Stimulated activated CD4-positive, alpha-beta T cell treated with anti-CD3 and anti-CD28 coated beads, TNF-alpha, amount 100 ng/mL, for 1 hour (primary cell): ENCODE data around the gene ADCY10.
"Not testable (repeated sequence)": the region's sequence is repeated elsewhere in the genome, so short reads cannot be mapped to it uniquely, and the experiment has no call there.

Experiments used
- DNase-seq, 3 donors: peaks; one replicate each; pipeline ENCODE4 v3.0.0-alpha.2; 2020; ENCODE audit warnings: low read depth in 3 of 3, low spot score in 1 of 3

The ADCY10 gene

GRCh38 chr1:167893798-167894197 lies 20.1 kb downstream of the ADCY10 start:
- DNase-seq: no peak

- no peak for DNase-seq
These were observed 23.5 kb downstream of the ADCY10 start for GRCh38 chr1:167890400-167890799.

GRCh38 chr1:167887187-167887586 lies 26.7 kb downstream of the ADCY10 start:
- not testable (repeated sequence) for DNase-seq

GRCh38 chr1:167882376-167882775 lies 31.6 kb downstream of the ADCY10 start:
- DNase-seq: no peak

- DNase-seq: no peak
These were observed 32.1 kb downstream of the ADCY10 start for GRCh38 chr1:167881786-167882185.

- no peak for DNase-seq
These were observed 32.9 kb downstream of the ADCY10 start for GRCh38 chr1:167881069-167881468.

GRCh38 chr1:167880580-167881021 lies 33.3 kb downstream of the ADCY10 start:
- no peak for DNase-seq

GRCh38 chr1:167879508-167879907 lies 34.4 kb downstream of the ADCY10 start:
- no peak for DNase-seq

- no peak for DNase-seq
These were observed 35.4 kb downstream of the ADCY10 start for GRCh38 chr1:167878372-167879160.

- DNase-seq: no peak
These were observed 37.2 kb downstream of the ADCY10 start for GRCh38 chr1:167876597-167877175.

- DNase-seq: no peak
These were observed 42.6 kb downstream of the ADCY10 start for GRCh38 chr1:167871331-167871730.

GRCh38 chr1:167869157-167870001 lies 44.6 kb downstream of the ADCY10 start:
- not testable (repeated sequence) for DNase-seq

GRCh38 chr1:167866739-167867414 lies 47.1 kb downstream of the ADCY10 start:
- DNase-seq: not testable (repeated sequence)

GRCh38 chr1:167866326-167866725 lies 47.6 kb downstream of the ADCY10 start:
- not testable (repeated sequence) for DNase-seq

- not testable (repeated sequence) for DNase-seq
These were observed 48.1 kb downstream of the ADCY10 start for GRCh38 chr1:167865804-167866308.

- DNase-seq: not testable (repeated sequence)
These were observed 48.7 kb downstream of the ADCY10 start for GRCh38 chr1:167865193-167865592.

- DNase-seq: no peak
These were observed 49.4 kb downstream of the ADCY10 start for GRCh38 chr1:167864392-167865032.

- no peak for DNase-seq
These were observed 50.0 kb downstream of the ADCY10 start for GRCh38 chr1:167863921-167864279.

- not testable (repeated sequence) for DNase-seq
These were observed 50.6 kb downstream of the ADCY10 start for GRCh38 chr1:167863191-167863920.
